Stomach (tissue), 9 donors: Measurements from ENCODE around the gene SH2B2. TPM values are rescaled to one million over a fixed set of nuclear protein-coding genes. Genes with fewer than 3 reads are reported as not detected.
"Not testable (repeated sequence)": the region's sequence is repeated elsewhere in the genome, so short reads cannot be mapped to it uniquely, and the experiment has no call there.

Source experiments
- DNase-seq, 2 donors: peaks; one replicate each; pipeline versions ENCODE4 v3.0.0 to v3.0.0-alpha.2; 2013 to 2019
- H3K27ac ChIP-seq, 5 donors: fragments of 200-600 bp in 4 of 5; sonication (generic) in 4 of 5; one replicate each; pipeline ENCODE4 v1.5.1; 2013 to 2019; ENCODE audit warnings: mild to moderate bottlenecking in 1 of 5, moderate library complexity in 1 of 5
- H3K27me3 ChIP-seq, 3 donors: fragments of 200-600 bp; sonication (generic); one replicate each; pipeline ENCODE4 v1.5.1; 2017 to 2019; ENCODE audit warnings: mixed run types in 1 of 3
- H3K36me3 ChIP-seq, 4 donors: fragments of 200-600 bp; sonication (generic); 1 replicate in 3 of 4; 2 replicates in 1 of 4; pipeline ENCODE4 v1.5.1; 2016 to 2019
- H3K4me1 ChIP-seq, 4 donors: fragments of 200-600 bp; sonication (generic); one replicate each; pipeline ENCODE4 v1.5.1; 2016 to 2019
- H3K4me3 ChIP-seq, 4 donors: fragments of 200-600 bp; sonication (generic) in 3 of 4; one replicate each; pipeline ENCODE4 v1.5.1; 2016 to 2019; ENCODE audit warnings: mild to moderate bottlenecking in 1 of 4
- H3K9me3 ChIP-seq, 4 donors: fragments of 200-600 bp; sonication (generic); one replicate each; pipeline ENCODE4 v1.5.1; 2016 to 2019
- POLR2A ChIP-seq, 4 donors: fragments of 450-650 bp; IDR thresholded peaks; one replicate each; pipeline ENCODE4 v1.6.1; 2016; ENCODE audit warnings: antibody characterized with exemption in 4 of 4, control low read depth in 2 of 4, mild to moderate bottlenecking in 1 of 4, moderate library complexity in 1 of 4
- POLR2AphosphoS5 ChIP-seq, 3 donors: sonication (generic); formaldehyde crosslinking; IDR thresholded peaks; one replicate each; pipeline ENCODE4 v1.6.1; 2016; ENCODE audit warnings: antibody characterized with exemption in 3 of 3
- WGBS, 5 donors: extraction: QIAGEN DNeasy Blood & Tissue Kit in 3 of 5; methylation state at CpG; one replicate each; pipeline versions ENCODE4 v1.1.5 to v1.1.7; 2013 to 2018; 5-methylcytosine and 5-hydroxymethylcytosine counted together
- intact Hi-C: fragments of 100-400 bp; cut with DNase I; formaldehyde crosslinking; loops from one replicate; pipeline ENCODE4 v1.15.1; 2023; ENCODE audit warnings: low total_unique reads
- polyA plus RNA-seq, 3 donors: library from polyadenylated mRNA; stranded (reverse); fragments of 200-250 nt; gene quantifications; one replicate each; pipeline ENCODE4 v1.2.3, GENCODE V29; 2013
- total RNA-seq, 5 donors: library from RNA; depleted of rRNA; stranded (reverse); fragments of >200 nt; gene quantifications; one replicate each; pipeline versions ENCODE4 v1.1.0 to v1.2.3, GENCODE V29; 2014 to 2016
- TF ChIP-seq, protein P1 (sequence below), 7 experiments: fragments of 450-650 bp in 4 of 7; fragments of 200-600 bp in 3 of 7; sonication (generic) in 3 of 7; IDR thresholded peaks; one replicate each; pipeline ENCODE4 v1.5.1; 2016 to 2019; ENCODE audit warnings: antibody characterized with exemption in 7 of 7, control low read depth in 2 of 7, mild to moderate bottlenecking in 1 of 7
- donor health status: healthy with polysubstance abuse.
- donor health status: Bipolar disorder and iron deficiency.
- donor health status: healthy.

Gene SH2B2
- total and polyA plus RNA-seq, 8 donors = 0.37 to 11.1 (median 2.7) TPM; not detected in 1

DNA sequence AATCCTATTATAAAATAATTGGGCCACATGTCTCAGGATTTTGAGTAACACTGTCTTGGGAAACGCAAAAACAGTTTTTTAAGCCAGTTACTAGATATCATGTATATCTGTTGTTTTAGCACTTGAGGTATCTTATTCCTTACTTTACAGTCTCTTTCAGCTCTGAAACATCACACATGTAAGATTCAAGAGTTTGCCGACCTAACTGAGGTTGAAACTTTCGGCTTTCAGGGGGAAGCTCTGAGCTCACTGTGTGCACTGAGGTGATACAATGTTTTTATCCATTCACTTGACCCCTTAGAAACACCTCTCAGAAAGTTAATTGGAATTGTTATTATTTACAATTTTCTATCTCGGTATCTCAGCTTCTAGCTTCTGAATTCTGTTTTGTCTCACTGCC, 50.8 kb downstream of the SH2B2 start:
- H3K4me3 ChIP-seq, H3K27ac ChIP-seq, H3K36me3 ChIP-seq, intact Hi-C loops, H3K4me1 ChIP-seq, DNase-seq, H3K9me3 ChIP-seq: not testable (repeated sequence)
- peaks cover 0 to 11% (median 0%) of the 10 kb centered on the region in 3 donors for H3K27me3 ChIP-seq
- WGBS, 5 donors = 67 to 81% (median 75%) methylated on average over 4 of the region's 4 CpGs

DNA sequence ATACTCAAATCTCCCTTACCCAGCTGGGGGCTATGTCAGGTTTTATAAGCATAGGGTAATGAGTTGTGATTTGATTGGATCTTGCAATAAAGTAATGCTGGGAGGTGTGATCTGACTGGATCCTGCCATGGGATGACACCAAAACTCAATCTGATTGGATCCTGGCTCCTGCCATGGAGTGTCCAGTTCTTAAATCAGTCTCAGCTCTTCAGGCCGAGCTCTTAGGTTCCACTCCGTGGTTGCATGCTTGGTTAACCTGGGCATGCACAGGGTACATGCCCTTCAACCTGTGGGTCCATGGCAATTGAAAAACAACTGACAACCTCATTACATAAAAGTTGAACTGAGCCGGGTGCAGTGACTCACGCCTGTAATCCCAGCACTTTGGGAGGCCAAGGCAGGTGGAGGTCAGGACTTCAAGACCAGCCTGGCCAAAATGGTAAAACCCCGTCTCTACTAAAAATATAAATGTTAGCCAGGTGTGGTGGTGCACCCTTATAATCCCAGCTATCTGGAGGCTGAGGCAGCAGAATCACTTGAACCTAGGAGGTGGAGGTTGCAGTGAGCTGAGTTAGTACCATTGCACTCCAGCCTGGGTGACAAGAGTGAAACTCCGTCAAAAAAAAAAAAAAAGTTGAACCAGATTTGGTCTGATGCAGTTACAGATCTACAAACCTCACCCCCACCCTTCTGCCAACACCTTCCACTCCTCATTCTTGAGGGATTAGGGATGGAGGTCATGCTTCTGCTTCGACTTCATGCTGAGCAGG, 54.1 kb downstream of the SH2B2 start:
- H3K4me1 ChIP-seq, H3K4me3 ChIP-seq, H3K27me3 ChIP-seq, intact Hi-C loops, H3K27ac ChIP-seq, H3K36me3 ChIP-seq, H3K9me3 ChIP-seq, DNase-seq: not testable (repeated sequence)
- WGBS, 5 donors = 77 to 87% (median 82%) methylated on average over 5 of the region's 7 CpGs

DNA sequence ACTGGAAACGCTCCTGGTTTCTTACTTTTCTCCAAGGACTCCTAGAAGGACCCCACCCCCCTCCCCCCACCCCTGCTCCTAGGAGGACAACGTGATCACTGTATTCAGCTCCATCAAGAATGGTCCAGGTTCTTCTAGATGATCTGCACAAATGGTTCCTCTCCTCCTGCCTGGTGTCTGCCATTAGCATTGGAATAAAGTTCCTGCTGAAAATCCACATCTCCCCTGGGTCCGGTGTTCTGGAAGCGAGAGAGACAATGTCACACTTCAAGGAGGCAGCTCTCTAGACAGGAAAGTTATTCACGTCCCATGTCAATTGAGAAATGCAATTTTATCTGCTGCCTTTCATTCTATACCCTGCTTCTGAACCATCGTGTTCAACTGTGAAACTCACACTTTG, 60.3 kb downstream of the SH2B2 start:
- H3K4me3 ChIP-seq, H3K27ac ChIP-seq, H3K27me3 ChIP-seq, H3K4me1 ChIP-seq, H3K36me3 ChIP-seq, H3K9me3 ChIP-seq, intact Hi-C loops, DNase-seq: not testable (repeated sequence)
- 73 to 92% (median 83%) methylated on average over 2 to 3 of the region's 6 CpGs; no CpG with 5 or more reads in 1 of the 5 donors for WGBS, 5 donors

DNA sequence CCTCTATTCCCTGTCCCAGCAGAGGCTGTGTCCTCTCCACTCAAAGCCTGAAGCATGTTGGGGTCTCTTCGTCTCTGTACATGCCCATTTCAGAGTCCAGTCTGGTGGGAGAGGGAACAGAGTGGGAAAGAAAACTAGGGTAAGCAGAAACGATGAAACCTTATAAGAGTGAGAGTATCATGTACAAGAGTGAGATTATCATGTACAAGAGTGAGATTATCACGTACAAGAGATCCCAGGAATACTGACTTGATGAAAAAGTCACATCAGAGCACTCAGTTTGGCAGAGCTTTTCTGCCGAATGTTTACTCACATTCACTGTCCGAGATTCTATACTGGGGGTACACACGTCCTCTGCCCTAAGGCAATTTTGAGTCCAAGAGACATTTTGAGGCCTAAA, 69.7 kb downstream of the SH2B2 start, which contains the start of gene SPDYE6:
TSS of gene SPDYE6 (minus strand) at position 101 of the 400 bp plus-strand sequence. CDS start 421 bp downstream, outside the sequence.
- H3K27me3 ChIP-seq, H3K4me3 ChIP-seq, H3K36me3 ChIP-seq, intact Hi-C loops, H3K9me3 ChIP-seq, DNase-seq, H3K27ac ChIP-seq, H3K4me1 ChIP-seq: not testable (repeated sequence)
- no CpG with 5 or more reads among the region's 6 CpGs for WGBS, 5 donors

DNA sequence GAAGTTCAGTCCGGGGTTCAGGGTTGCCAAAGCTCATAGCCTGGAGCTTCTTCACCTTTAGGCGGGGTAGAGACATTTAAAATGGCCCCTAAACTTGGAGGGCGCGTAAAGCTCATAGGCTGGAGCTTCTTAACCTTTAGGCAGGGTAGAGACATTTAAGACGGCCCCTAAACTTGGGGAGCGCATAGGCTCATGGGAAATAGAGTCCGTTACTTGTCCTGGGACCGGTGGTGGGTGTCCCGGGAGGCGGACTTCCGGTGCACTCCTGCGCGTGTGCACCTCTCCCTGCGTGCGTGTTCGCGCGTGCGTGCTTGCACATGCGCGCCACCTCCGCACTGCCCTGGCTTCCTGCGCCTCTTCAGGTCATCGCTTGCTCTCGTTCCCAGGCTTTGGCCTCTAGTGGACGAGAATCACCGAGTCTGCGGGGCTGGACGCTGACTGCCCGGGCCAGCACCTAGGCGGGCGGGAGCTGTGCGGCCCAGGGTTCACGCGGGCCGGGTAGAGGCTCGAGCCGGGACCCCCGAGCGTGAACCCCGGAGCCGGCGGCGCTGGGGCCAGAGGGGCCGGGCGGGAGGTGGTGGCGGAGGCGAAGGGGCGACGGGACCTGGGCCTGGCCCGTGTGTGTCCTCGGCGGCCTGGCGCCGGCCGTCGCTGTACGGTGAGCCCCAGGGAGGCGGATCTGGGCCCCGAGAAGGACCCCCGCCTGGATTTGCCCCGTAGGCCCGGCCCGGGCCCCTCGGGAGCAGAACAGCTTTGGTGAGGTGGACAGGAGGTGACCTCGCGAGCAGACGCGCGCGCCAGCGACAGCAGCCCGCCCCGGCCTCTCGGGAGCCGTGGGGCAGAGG, 77.1 kb downstream of the SH2B2 start:
- Histone ChIP-seq H3K4me1 (peaks cover 0 to 15% (median 9%) of the 10 kb centered on the region in 4 donors), H3K36me3 (peaks cover 4 to 13% (median 10%) of the 10 kb centered on the region in 4 donors), H3K27ac (peak overlapping the region; percentile 89 to 96 (median 96)), H3K4me3 (peak overlapping the region; percentile 65 to 89 (median 84))
- TF ChIP-seq, protein P1, sequence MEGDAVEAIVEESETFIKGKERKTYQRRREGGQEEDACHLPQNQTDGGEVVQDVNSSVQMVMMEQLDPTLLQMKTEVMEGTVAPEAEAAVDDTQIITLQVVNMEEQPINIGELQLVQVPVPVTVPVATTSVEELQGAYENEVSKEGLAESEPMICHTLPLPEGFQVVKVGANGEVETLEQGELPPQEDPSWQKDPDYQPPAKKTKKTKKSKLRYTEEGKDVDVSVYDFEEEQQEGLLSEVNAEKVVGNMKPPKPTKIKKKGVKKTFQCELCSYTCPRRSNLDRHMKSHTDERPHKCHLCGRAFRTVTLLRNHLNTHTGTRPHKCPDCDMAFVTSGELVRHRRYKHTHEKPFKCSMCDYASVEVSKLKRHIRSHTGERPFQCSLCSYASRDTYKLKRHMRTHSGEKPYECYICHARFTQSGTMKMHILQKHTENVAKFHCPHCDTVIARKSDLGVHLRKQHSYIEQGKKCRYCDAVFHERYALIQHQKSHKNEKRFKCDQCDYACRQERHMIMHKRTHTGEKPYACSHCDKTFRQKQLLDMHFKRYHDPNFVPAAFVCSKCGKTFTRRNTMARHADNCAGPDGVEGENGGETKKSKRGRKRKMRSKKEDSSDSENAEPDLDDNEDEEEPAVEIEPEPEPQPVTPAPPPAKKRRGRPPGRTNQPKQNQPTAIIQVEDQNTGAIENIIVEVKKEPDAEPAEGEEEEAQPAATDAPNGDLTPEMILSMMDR (IDR thresholded peaks at IDR 0.05) = peak in 1 of 7 experiments; percentile 30
- TF ChIP-seq POLR2A (IDR thresholded peaks at IDR 0.05) (peak in 1 of 4 donors; percentile 44), POLR2AphosphoS5 (IDR thresholded peaks at IDR 0.05) (peak; percentile 93 to 97 (median 96))
- WGBS, 5 donors = 0 to 1% (median 0%) methylated on average over 27 to 72 of the region's 76 CpGs
- peak; percentile 95 to 99 for DNase-seq
- intact Hi-C loops, H3K9me3 ChIP-seq, H3K27me3 ChIP-seq: not testable (repeated sequence)

DNA sequence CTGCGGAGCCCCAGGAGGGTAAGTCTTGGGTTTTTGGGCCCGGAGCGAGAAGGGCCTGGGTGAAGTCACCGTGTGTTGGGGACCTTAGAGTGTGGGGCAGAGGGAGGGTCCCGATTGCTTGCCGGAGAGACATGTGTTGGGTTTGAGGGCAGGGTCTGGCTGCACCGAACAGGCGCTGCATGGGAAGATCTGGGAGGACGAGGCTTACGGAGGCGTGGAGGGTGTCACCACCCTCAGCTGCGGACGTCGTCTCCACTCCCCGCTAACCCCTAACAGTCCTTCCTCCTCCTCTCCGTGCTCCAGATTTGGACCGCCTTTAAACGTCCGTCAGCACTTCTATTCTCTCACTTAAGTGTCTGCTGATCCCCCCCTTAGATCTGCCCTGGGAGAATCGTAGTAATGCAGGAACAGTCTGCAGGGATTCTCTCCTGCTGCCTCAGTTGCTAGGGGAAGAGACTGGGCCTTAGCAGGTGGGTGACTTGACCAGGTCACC, 77.8 kb downstream of the SH2B2 start:
- not testable (repeated sequence) for DNase-seq
- 0 to 1% (median 0%) methylated on average over 9 to 19 of the region's 20 CpGs for WGBS, 5 donors

DNA sequence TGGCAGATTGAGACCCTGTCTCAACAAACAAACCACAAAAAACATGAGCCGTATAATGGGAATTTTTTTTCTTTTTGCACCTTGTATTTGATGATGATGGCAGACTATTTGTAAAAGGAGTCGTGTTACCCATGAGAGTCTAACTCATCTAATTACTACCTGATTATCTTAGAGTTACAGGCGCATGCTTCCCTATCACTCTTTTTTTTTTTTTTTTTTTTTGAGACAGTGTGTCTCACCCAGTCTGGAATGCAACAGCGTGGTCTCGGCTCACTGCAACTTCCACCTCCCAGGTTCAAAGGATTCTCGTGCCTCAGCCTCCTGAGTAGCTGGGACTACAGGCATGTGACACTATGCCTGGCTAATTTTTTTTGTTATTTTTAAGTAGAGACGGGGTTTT, 78.7 kb downstream of the SH2B2 start:
- H3K27ac ChIP-seq, H3K27me3 ChIP-seq, H3K9me3 ChIP-seq, intact Hi-C loops, DNase-seq: not testable (repeated sequence)
- peak overlapping the region in 3 of 4 donors; percentile 8 to 88 (median 65) for H3K4me3 ChIP-seq
- WGBS, 5 donors = 45 to 59% (median 53%) methylated on average over 6 to 7 of the region's 7 CpGs
- H3K36me3 ChIP-seq = peaks cover 4 to 21% (median 10%) of the 10 kb centered on the region in 4 donors
- peaks cover 0 to 15% (median 9%) of the 10 kb centered on the region in 4 donors for H3K4me1 ChIP-seq

More for the DNA sequence above, 77.8 kb downstream of the SH2B2 start:
- intact Hi-C loops, H3K27me3 ChIP-seq, H3K9me3 ChIP-seq: not testable (repeated sequence)
- Histone ChIP-seq H3K4me1 (peaks cover 0 to 15% (median 9%) of the 10 kb centered on the region in 4 donors), H3K27ac (peak overlapping the region; percentile 89 to 96 (median 96)), H3K4me3 (peak overlapping the region; percentile 65 to 89 (median 84)), H3K36me3 (peaks cover 4 to 13% (median 10%) of the 10 kb centered on the region in 4 donors)

DNA sequence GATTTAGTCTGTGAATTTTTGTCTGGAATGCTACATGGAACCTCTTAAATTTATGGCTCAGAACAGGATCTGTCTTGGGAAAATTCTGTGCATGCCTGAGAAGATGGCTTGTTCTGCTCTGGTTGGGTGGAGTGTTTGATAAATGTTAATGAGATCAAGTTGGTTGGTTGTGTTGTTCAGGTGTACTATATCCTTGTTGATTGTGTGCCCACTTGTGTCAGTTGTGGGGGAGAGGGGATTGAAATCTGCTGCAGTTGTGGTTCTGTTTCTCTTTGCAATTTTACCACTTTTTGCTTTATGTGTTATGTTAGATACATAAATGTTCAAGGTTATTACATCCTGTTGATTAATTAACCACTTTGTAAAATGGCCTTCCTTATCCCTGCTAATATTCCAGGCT, 83.4 kb downstream of the SH2B2 start:
- intact Hi-C loops, H3K27ac ChIP-seq, DNase-seq, H3K9me3 ChIP-seq, H3K4me3 ChIP-seq, H3K27me3 ChIP-seq: not testable (repeated sequence)
- H3K4me1 ChIP-seq = peaks cover 0 to 13% (median 6%) of the 10 kb centered on the region in 4 donors
- peaks cover 4 to 21% (median 12%) of the 10 kb centered on the region in 4 donors for H3K36me3 ChIP-seq
